CD14-positive monocyte (primary cell): ENCODE results near the gene TMEM273. TPM values are rescaled to one million over a fixed set of nuclear protein-coding genes. Genes with fewer than 3 reads are reported as not detected.

ENCODE experiments used
- DNase-seq, 3 donors: peaks; one replicate each; pipeline ENCODE4 v3.0.0-alpha.2; 2011 to 2022
- H2AFZ ChIP-seq: 2 replicates; pipeline ENCODE4 v1.6.0; 2012; ENCODE audit warnings: mild to moderate bottlenecking, low read depth, low read length, inconsistent platforms; ENCODE audit not compliant: insufficient read depth, poor library complexity, severe bottlenecking
- H3K27ac ChIP-seq, 2 donors: 1 replicate in 1 of 2; 2 replicates in 1 of 2; pipeline ENCODE4 v1.5.1; 2012 to 2013; ENCODE audit warnings: low read length in 2 of 2, control low read depth in 1 of 2, inconsistent platforms in 1 of 2, low read depth in 1 of 2, mild to moderate bottlenecking in 1 of 2
- H3K27me3 ChIP-seq, 2 donors: one replicate each; pipeline versions ENCODE4 v1.6.0 to v1.6.1; 2011 to 2013; ENCODE audit warnings: low read length in 2 of 2; ENCODE audit not compliant: control insufficient read depth in 2 of 2, insufficient read depth in 2 of 2
- H3K36me3 ChIP-seq, 2 donors: replicated peaks in 1 of 2; 1 replicate in 1 of 2; 2 replicates in 1 of 2; pipeline versions ENCODE4 v1.5.1 to v1.6.1; 2012 to 2013; ENCODE audit warnings: low read length in 2 of 2, control low read depth in 1 of 2, inconsistent platforms in 1 of 2, mild to moderate bottlenecking in 1 of 2; ENCODE audit not compliant: insufficient read depth in 2 of 2, control insufficient read depth in 1 of 2
- H3K4me1 ChIP-seq, 2 donors: 1 replicate in 1 of 2; 2 replicates in 1 of 2; pipeline versions ENCODE4 v1.5.1 to v1.6.1; 2012 to 2013; ENCODE audit warnings: low read length in 2 of 2, control low read depth in 1 of 2, inconsistent platforms in 1 of 2, mild to moderate bottlenecking in 1 of 2, moderate library complexity in 1 of 2; ENCODE audit not compliant: insufficient read depth in 2 of 2, control insufficient read depth in 1 of 2
- H3K4me2 ChIP-seq: replicated peaks from 2 replicates; pipeline ENCODE3; 2012; ENCODE audit warnings: low read length, moderate library complexity, mild to moderate bottlenecking; ENCODE audit not compliant: poor library complexity, severe bottlenecking; ENCODE audit errors: extremely low read depth
- H3K4me3 ChIP-seq, 3 experiments: fragments of 200-600 bp in 1 of 3; sonication (generic) in 1 of 3; replicated peaks in 1 of 3; 1 replicate in 2 of 3; 2 replicates in 1 of 3; pipeline ENCODE4 v1.5.1; 2011 to 2013; ENCODE audit warnings: low read length in 3 of 3, mild to moderate bottlenecking in 3 of 3, control low read depth in 2 of 3, low read depth in 2 of 3, inconsistent platforms in 1 of 3, moderate library complexity in 1 of 3
- H3K79me2 ChIP-seq: 2 replicates; pipeline ENCODE4 v1.6.0; 2012; ENCODE audit warnings: mild to moderate bottlenecking, control low read depth, inconsistent platforms, low read length, moderate library complexity; ENCODE audit not compliant: insufficient read depth
- H3K9ac ChIP-seq: 2 replicates; pipeline ENCODE4 v1.6.0; 2017; ENCODE audit warnings: low read length, mild to moderate bottlenecking; ENCODE audit not compliant: insufficient read depth, poor library complexity, severe bottlenecking
- H3K9me3 ChIP-seq, 2 donors: replicated peaks in 1 of 2; 1 replicate in 1 of 2; 2 replicates in 1 of 2; pipeline versions ENCODE4 v1.5.1 to v1.6.1; 2012 to 2013; ENCODE audit warnings: low read length in 2 of 2, control low read depth in 1 of 2; ENCODE audit not compliant: control insufficient read depth in 1 of 2, insufficient read depth in 1 of 2
- H4K20me1 ChIP-seq: 2 replicates; pipeline ENCODE4 v1.6.0; 2012; ENCODE audit warnings: mild to moderate bottlenecking, low read length, control low read depth, moderate library complexity; ENCODE audit not compliant: insufficient read depth
- H3K27ac Mint-ChIP-seq, 7 donors: one replicate each; pipeline ENCODE4 v1.8.0; 2020; ENCODE audit warnings: mild to moderate bottlenecking in 7 of 7, mixed read lengths in 7 of 7, moderate library complexity in 6 of 7, inconsistent platforms in 2 of 7
- H3K27me3 Mint-ChIP-seq, 3 donors: one replicate each; pipeline ENCODE4 v1.8.0; 2021 to 2022; ENCODE audit warnings: low read depth in 3 of 3, mild to moderate bottlenecking in 3 of 3, mixed read lengths in 3 of 3, moderate library complexity in 3 of 3, inconsistent platforms in 1 of 3
- H3K36me3 Mint-ChIP-seq, 2 donors: one replicate each; pipeline ENCODE4 v1.8.0; 2020; ENCODE audit warnings: mixed read lengths in 2 of 2, inconsistent platforms in 1 of 2, mild to moderate bottlenecking in 1 of 2
- H3K4me1 Mint-ChIP-seq: one replicate; pipeline ENCODE4 v1.8.0; 2020; ENCODE audit warnings: mild to moderate bottlenecking, mixed read lengths
- H3K4me3 Mint-ChIP-seq, 2 donors: one replicate each; pipeline ENCODE4 v1.8.0; 2020; ENCODE audit warnings: mild to moderate bottlenecking in 2 of 2, mixed read lengths in 2 of 2, moderate library complexity in 1 of 2
- H3K9me3 Mint-ChIP-seq, 7 donors: one replicate each; pipeline ENCODE4 v1.8.0; 2020 to 2022; ENCODE audit warnings: mixed read lengths in 7 of 7, mild to moderate bottlenecking in 6 of 7, moderate library complexity in 6 of 7, inconsistent platforms in 2 of 7
- WGBS: methylation state at CpG from one replicate; pipeline ENCODE4 v1.1.5; 2013; ENCODE audit warnings: missing lambda C conversion rate; ENCODE audit not compliant: insufficient coverage; 5-methylcytosine and 5-hydroxymethylcytosine counted together
- intact Hi-C, 2 donors: fragments of 100-400 bp; cut with micrococcal nuclease; formaldehyde crosslinking; loops; one replicate each; pipeline versions ENCODE4 v1.15.0 to v1.15.1; 2023
- polyA plus RNA-seq, 3 donors: library from polyadenylated mRNA; depleted of rRNA in 1 of 3; unstranded in 2 of 3; stranded (reverse) in 1 of 3; fragments of 300-500 nt in 2 of 3; fragments of >200 nt in 1 of 3; fragmentation: Illumina TruSeq in 2 of 3; gene quantifications; 1 replicate in 2 of 3; 2 replicates in 1 of 3; pipeline ENCODE4 v1.2.3, GENCODE V29; 2012 to 2021
- TF ChIP-seq, protein P1 (sequence below): fragments of 200-600 bp; IDR thresholded peaks from one replicate; pipeline ENCODE4 v1.8.0; 2022; ENCODE audit warnings: antibody characterized with exemption, mild to moderate bottlenecking

Gene TMEM273
- polyA plus RNA-seq, 3 donors: 6.7 to 7.9 (median 6.9) TPM

DNA sequence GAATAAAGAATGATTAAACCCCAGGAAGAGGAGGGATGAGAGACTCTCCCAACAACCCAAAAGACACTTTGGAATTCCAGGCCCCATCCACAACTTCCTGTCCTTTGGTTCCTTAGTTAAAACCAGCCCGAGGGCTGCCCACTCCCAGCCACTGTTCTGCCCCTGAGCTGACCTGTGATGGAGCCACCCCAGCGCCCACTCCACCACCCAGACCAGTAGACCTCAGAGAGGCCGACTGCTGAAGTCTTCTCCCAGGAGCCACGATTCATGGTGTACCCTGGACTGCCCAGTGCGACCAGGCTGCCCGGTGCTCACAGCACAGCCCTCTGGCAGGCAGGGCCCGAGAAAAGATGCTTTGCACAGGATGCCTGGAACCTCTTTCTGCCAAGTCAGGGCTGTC lies 79.5 kb downstream of the TMEM273 start:
- no peaks in the 10 kb centered on the region for H3K9me3 Mint-ChIP-seq
- 97% methylated on average over 7 of the region's 7 CpGs for WGBS
- no peaks in the 10 kb centered on the region for H3K79me2 ChIP-seq
- H3K27me3 Mint-ChIP-seq: peaks cover 9 to 14% (median 12%) of the 10 kb centered on the region in 3 donors
- H3K4me3 Mint-ChIP-seq: no peak overlapping the region
- H3K36me3 ChIP-seq: no peaks in the 10 kb centered on the region
- no peak overlapping the region for H3K4me2 ChIP-seq
- H3K27me3 ChIP-seq: peaks cover 0 to 2% of the 10 kb centered on the region in 2 donors
- intact Hi-C loops: loop anchor here in 1 of 2 donors (10.0 kb wide), 1 partner anchor 296 kb away; no protein-coding TSS in a partner anchor
- H3K9me3 ChIP-seq: no peaks in the 10 kb centered on the region
- H2AFZ ChIP-seq: no peak overlapping the region
- DNase-seq: no peak
- H4K20me1 ChIP-seq: no peaks in the 10 kb centered on the region
- H3K27ac Mint-ChIP-seq: no peak overlapping the region
- TF ChIP-seq, protein P1, sequence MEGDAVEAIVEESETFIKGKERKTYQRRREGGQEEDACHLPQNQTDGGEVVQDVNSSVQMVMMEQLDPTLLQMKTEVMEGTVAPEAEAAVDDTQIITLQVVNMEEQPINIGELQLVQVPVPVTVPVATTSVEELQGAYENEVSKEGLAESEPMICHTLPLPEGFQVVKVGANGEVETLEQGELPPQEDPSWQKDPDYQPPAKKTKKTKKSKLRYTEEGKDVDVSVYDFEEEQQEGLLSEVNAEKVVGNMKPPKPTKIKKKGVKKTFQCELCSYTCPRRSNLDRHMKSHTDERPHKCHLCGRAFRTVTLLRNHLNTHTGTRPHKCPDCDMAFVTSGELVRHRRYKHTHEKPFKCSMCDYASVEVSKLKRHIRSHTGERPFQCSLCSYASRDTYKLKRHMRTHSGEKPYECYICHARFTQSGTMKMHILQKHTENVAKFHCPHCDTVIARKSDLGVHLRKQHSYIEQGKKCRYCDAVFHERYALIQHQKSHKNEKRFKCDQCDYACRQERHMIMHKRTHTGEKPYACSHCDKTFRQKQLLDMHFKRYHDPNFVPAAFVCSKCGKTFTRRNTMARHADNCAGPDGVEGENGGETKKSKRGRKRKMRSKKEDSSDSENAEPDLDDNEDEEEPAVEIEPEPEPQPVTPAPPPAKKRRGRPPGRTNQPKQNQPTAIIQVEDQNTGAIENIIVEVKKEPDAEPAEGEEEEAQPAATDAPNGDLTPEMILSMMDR: no peak
- no peak overlapping the region for H3K4me3 ChIP-seq
- H3K9ac ChIP-seq: no peak overlapping the region
- H3K4me1 Mint-ChIP-seq: peaks cover 8% of the 10 kb centered on the region
- H3K27ac ChIP-seq: no peak overlapping the region
- H3K4me1 ChIP-seq: no peaks in the 10 kb centered on the region
- no peaks in the 10 kb centered on the region for H3K36me3 Mint-ChIP-seq

DNA sequence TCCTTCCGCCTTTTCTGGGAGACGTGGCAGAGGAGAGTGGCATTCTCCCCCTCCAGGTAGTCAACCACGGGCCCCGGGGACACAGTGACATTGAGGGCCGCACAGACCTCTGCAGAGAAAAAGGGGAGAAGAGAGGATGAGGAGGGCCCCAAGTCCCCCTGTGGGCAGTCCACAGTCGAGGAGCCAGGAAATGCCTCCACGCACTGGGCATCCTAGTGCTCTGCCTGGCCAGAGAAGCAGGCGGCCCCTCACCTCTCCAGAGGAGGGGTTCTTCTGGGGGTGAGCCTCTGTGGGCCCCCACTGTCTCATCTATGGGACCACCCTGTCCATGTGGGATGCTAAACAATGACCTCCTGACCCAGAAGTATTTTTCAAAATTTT lies 80.3 kb downstream of the TMEM273 start:
- H3K27me3 ChIP-seq: no peaks in the 10 kb centered on the region
- no peak overlapping the region for H2AFZ ChIP-seq
- no peaks in the 10 kb centered on the region for H3K36me3 Mint-ChIP-seq
- intact Hi-C loops: loop anchor here in 1 of 2 donors (10.0 kb wide), 1 partner anchor 297 kb away; no protein-coding TSS in a partner anchor
- H3K27me3 Mint-ChIP-seq: peaks cover 7 to 12% (median 9%) of the 10 kb centered on the region in 3 donors
- no peak for DNase-seq
- TF ChIP-seq, protein P1: no peak
- H3K27ac ChIP-seq: no peak overlapping the region
- H3K27ac Mint-ChIP-seq: no peak overlapping the region
- H3K4me3 ChIP-seq: no peak overlapping the region
- 100% methylated on average over 4 of the region's 8 CpGs for WGBS
- H3K4me1 ChIP-seq: no peaks in the 10 kb centered on the region
- H3K9me3 Mint-ChIP-seq: no peaks in the 10 kb centered on the region
- no peak overlapping the region for H3K4me3 Mint-ChIP-seq
- no peaks in the 10 kb centered on the region for H3K36me3 ChIP-seq
- H3K4me1 Mint-ChIP-seq: peaks cover 8% of the 10 kb centered on the region
- H4K20me1 ChIP-seq: no peaks in the 10 kb centered on the region
- H3K4me2 ChIP-seq: no peak overlapping the region
- H3K9ac ChIP-seq: no peak overlapping the region
- H3K9me3 ChIP-seq: no peaks in the 10 kb centered on the region
- H3K79me2 ChIP-seq: no peaks in the 10 kb centered on the region
